HG02840 (cell line): ENCODE data around the gene SH2D7.

Source experiments
- ATAC-seq: cut with Tn5 transposase; IDR thresholded peaks from one replicate; pipeline ENCODE4 v1.9.1; 2021; ENCODE audit warnings: mild to moderate bottlenecking, moderate library complexity, moderate number of reproducible peaks; ENCODE audit not compliant: unreplicated experiment, low FRiP score

The SH2D7 gene

GRCh38 chr15:78059110-78059839 lies 33.1 kb upstream of the SH2D7 start:
- no peak for ATAC-seq

GRCh38 chr15:78060232-78060631 lies 32.1 kb upstream of the SH2D7 start:
- ATAC-seq = no peak

- peak; percentile 43 for ATAC-seq
Measured at GRCh38 chr15:78061963-78062427, 30.4 kb upstream of the SH2D7 start.

GRCh38 chr15:78063217-78063616 lies 29.1 kb upstream of the SH2D7 start:
- no peak for ATAC-seq

- ATAC-seq = no peak
Measured at GRCh38 chr15:78063970-78064385, 28.4 kb upstream of the SH2D7 start.

GRCh38 chr15:78064544-78064943 lies 27.8 kb upstream of the SH2D7 start:
- no peak for ATAC-seq

- ATAC-seq = no peak
Measured at GRCh38 chr15:78065284-78065872, 27.0 kb upstream of the SH2D7 start.

GRCh38 chr15:78065973-78066946 lies 26.1 kb upstream of the SH2D7 start:
- peak; percentile 44 for ATAC-seq

GRCh38 chr15:78067328-78068228 lies 24.8 kb upstream of the SH2D7 start:
- no peak for ATAC-seq

GRCh38 chr15:78069052-78069414 lies 23.3 kb upstream of the SH2D7 start:
- no peak for ATAC-seq

- ATAC-seq = no peak
Measured at GRCh38 chr15:78069462-78070029, 22.8 kb upstream of the SH2D7 start.

- no peak for ATAC-seq
Measured at GRCh38 chr15:78070049-78070700, 22.2 kb upstream of the SH2D7 start.

- no peak for ATAC-seq
Measured at GRCh38 chr15:78071383-78071782, 21.0 kb upstream of the SH2D7 start.

- no peak for ATAC-seq
Measured at GRCh38 chr15:78072080-78072892, 20.1 kb upstream of the SH2D7 start.

GRCh38 chr15:78073046-78073787 lies 19.1 kb upstream of the SH2D7 start:
- ATAC-seq = no peak

GRCh38 chr15:78075490-78076230 lies 16.7 kb upstream of the SH2D7 start:
- ATAC-seq = no peak
